IPS DF 4.7 (cell line): ENCODE results near the gene LRCH1.

ENCODE experiments used
- DNase-seq: peaks from one replicate; pipeline ENCODE4 v3.0.0-alpha.2; 2013; ENCODE audit warnings: low spot score; ENCODE audit errors: extremely low read depth

LRCH1 gene

GRCh38 chr13:46535825-46536224 is 17.1 kb upstream of the LRCH1 start:
- no peak for DNase-seq

- no peak for DNase-seq
Observed at GRCh38 chr13:46536341-46536740, 16.6 kb upstream of the LRCH1 start.

GRCh38 chr13:46539231-46539630 is 13.7 kb upstream of the LRCH1 start:
- DNase-seq: no peak

DNA sequence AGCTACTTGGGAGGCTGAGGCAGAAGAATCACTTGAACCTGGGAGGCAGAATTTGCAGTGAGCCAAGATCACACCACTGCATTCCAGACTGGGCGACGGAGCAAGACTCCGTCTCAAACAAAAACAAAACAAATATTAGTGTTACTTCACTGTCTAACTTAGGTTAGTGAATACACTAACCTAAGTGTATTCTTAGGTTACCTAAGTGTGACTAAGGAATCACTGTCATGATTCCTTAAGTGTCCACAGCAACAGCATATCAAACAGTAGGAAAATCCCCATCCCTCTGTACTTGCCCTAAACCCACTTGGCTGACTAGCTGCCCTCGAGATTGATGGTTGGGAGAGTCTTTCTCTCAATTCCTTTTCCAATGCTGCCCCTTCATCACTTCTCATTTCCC is 11.8 kb upstream of the LRCH1 start:
- DNase-seq: no peak

- DNase-seq: no peak
Observed at GRCh38 chr13:46542833-46543232, 10.1 kb upstream of the LRCH1 start.

- no peak for DNase-seq
Observed at GRCh38 chr13:46543287-46543686, 9.7 kb upstream of the LRCH1 start.

- DNase-seq: no peak
Observed at GRCh38 chr13:46544208-46544607, 8.8 kb upstream of the LRCH1 start.

GRCh38 chr13:46544811-46545210 is 8.2 kb upstream of the LRCH1 start:
- no peak for DNase-seq

DNA sequence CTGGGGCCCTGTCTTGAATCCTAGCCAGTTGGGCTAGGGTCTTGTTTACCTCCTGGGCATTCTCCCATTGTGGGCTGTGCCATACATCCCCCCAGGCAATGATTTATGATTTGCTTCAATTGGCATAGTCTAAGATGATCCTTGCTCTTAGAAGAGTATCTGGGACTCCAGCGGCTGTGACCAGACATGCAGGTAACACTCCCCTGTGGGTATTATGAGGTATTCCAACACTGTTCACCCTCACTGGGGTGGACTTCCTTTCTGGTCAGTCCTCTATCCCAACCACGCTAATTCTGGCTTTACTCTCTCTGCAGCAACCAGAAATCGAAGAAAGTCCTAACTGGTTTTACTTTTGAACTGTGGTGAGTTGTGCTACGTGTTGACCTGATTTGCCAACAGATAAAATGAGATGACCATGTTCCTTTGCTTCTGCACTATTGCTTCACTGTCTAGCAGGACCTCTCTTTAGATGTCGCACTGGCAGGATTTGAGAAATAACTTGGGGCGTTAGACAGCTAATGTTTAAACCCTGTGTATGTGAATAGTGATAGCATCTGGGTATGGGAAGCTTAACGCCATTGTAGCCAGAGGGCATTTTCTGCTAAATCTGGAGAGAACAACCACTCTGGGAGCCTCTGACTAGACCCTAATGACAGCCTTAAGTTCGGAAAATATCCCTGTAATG is 6.7 kb upstream of the LRCH1 start:
- no peak for DNase-seq

DNA sequence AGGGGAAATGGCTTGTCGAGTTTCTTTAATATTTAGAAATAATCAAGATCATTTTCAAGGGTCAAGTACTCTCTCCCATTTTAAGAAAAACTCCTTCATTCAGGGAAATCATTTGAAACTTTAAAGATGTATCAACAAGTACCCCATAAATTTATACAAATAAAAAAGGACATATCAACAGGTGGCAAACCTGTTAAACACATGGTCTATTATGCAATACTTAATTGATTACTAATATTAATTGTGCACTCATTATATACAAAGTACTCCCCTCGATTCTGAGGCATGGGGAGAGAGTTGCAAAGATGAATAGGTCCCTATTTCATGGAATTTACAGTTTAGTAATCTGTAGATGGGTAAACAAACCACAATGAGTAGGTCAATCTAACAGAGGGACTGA is 2.1 kb upstream of the LRCH1 start:
- DNase-seq: no peak

- peak; percentile 60 for DNase-seq
Observed at GRCh38 chr13:46551410-46552302, 1.3 kb upstream of the LRCH1 start.

GRCh38 chr13:46552303-46552682 is 677 bp upstream of the LRCH1 start:
- DNase-seq: no peak

GRCh38 chr13:46553521-46553885 is 533 bp downstream of the LRCH1 start:
- DNase-seq: no peak

- no peak for DNase-seq
Observed at GRCh38 chr13:46553886-46554858, 1.2 kb downstream of the LRCH1 start.

DNA sequence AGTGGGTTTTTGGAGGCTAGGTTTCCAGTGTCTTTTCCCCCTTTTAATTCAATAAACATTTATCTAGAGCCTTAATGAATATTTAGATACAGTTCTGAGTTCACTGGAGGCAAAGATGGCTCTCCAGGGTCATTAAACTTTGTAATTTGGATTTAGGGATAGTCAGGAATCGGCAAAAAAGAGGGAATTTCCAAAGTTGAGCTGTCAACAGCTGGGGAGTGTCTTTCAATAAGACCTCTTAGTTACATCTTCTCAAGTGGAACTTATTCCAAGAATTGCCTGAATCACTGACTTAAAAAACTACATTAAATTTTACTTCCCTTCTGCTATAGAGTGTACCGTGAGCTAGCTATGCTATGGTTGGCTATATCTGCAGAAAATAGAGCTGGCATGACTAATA is 2.0 kb downstream of the LRCH1 start:
- DNase-seq: no peak

- no peak for DNase-seq
Observed at GRCh38 chr13:46555722-46556417, 2.9 kb downstream of the LRCH1 start.

DNA sequence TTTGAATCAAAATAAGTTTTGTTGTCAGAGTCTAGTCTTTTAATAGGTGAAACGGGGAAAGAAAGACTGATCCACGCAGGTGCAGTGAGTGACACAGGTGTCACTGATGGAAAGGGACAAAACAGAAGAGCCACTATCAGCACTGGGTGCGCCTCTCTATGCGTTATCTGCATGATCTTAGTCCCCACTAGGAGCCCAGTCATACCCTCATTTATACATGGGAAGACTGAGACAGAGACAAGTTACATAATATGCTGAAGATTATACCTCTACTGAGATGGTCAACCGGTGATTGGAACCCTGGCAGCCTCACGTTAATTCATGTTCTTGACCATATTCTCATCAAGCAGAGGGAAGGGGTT is 3.4 kb downstream of the LRCH1 start:
- no peak for DNase-seq

GRCh38 chr13:46559272-46559805 is 6.4 kb downstream of the LRCH1 start:
- DNase-seq: no peak

- DNase-seq: no peak
Observed at GRCh38 chr13:46560778-46561177, 7.8 kb downstream of the LRCH1 start.

GRCh38 chr13:46561286-46561685 is 8.3 kb downstream of the LRCH1 start:
- no peak for DNase-seq

DNA sequence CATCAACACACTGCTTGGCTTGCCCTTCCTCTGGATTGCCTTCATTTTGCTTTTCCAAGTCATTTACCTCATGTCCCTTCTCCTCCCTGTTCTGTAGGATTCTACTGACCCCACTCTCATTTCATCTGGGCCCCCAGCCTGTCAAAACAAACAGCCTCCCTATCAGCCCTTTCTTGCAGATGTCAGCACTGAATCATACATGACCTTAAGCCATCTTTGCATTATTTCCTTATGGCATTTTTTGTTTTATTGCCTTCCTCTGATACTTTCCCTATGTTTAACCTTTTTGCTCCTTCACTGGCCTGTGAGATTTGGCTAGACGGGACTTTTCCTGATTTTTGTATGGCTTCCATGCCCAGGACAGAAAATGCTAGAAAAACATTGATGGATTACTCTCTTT is 8.7 kb downstream of the LRCH1 start:
- no peak for DNase-seq
